ENCODE data around the gene COX4I2.

- TF ChIP-seq CTCF (IDR thresholded peaks at IDR 0.05) (no peak), POLR2A (IDR thresholded peaks at IDR 0.05) (no peak)
Observed at GRCh38 chr20:31590717-31591225, 46.9 kb upstream of the COX4I2 start.
